NCI-H446 (cell line): ENCODE data around the gene TTN.

Source experiments
- DNase-seq, 2 experiments: peaks; one replicate each; lab custom pipeline; 2025; lab: John Stamatoyannopoulos, UW

The TTN gene

GRCh38 chr2:178811901-178812300, 4.7 kb upstream of the TTN start:
- peak in 1 of 2 experiments; percentile 12 for DNase-seq

GRCh38 chr2:178811045-178811444, 3.8 kb upstream of the TTN start:
- DNase-seq: no peak

- no peak for DNase-seq
These were observed 3.2 kb upstream of the TTN start for GRCh38 chr2:178810422-178810821.

- DNase-seq: no peak
These were observed 680 bp downstream of the TTN start for GRCh38 chr2:178806543-178806942.

GRCh38 chr2:178805457-178805856, 1.8 kb downstream of the TTN start:
- no peak for DNase-seq

- no peak for DNase-seq
These were observed 2.4 kb downstream of the TTN start for GRCh38 chr2:178804791-178805190.

GRCh38 chr2:178800510-178800909, 6.7 kb downstream of the TTN start:
- DNase-seq: no peak

- DNase-seq: no peak
These were observed 7.9 kb downstream of the TTN start for GRCh38 chr2:178799305-178799704.

GRCh38 chr2:178796079-178796677, 11.0 kb downstream of the TTN start:
- DNase-seq: peak; percentile 64 to 66

- DNase-seq: no peak
These were observed 19.3 kb downstream of the TTN start for GRCh38 chr2:178787934-178788333.

- no peak for DNase-seq
These were observed 20.1 kb downstream of the TTN start for GRCh38 chr2:178787155-178787554.

- no peak for DNase-seq
These were observed 23.3 kb downstream of the TTN start for GRCh38 chr2:178783889-178784288.

- no peak for DNase-seq
These were observed 25.0 kb downstream of the TTN start for GRCh38 chr2:178782236-178782635.

- no peak for DNase-seq
These were observed 29.6 kb downstream of the TTN start for GRCh38 chr2:178777577-178777976.

GRCh38 chr2:178776751-178777150, 30.5 kb downstream of the TTN start:
- DNase-seq: no peak

GRCh38 chr2:178775975-178776374, 31.2 kb downstream of the TTN start:
- DNase-seq: no peak

GRCh38 chr2:178770518-178770917, 36.7 kb downstream of the TTN start:
- no peak for DNase-seq

GRCh38 chr2:178767094-178768060, 39.8 kb downstream of the TTN start:
- DNase-seq: peak in 1 of 2 experiments; percentile 6

- DNase-seq: no peak
These were observed 43.1 kb downstream of the TTN start for GRCh38 chr2:178764097-178764496.

- peak; percentile 18 to 64 for DNase-seq
These were observed 45.4 kb downstream of the TTN start for GRCh38 chr2:178761759-178762371.

- no peak for DNase-seq
These were observed 50.4 kb downstream of the TTN start for GRCh38 chr2:178756843-178757242.

GRCh38 chr2:178756343-178756742, 50.9 kb downstream of the TTN start:
- DNase-seq: no peak

GRCh38 chr2:178747767-178748166, 59.5 kb downstream of the TTN start:
- no peak for DNase-seq
